K562 (cell line): Measurements from ENCODE around the gene AIRE. TPM values are rescaled to one million over a fixed set of nuclear protein-coding genes. Genes with fewer than 3 reads are reported as not detected.

Experiments used
- CHD1 ChIP-seq: fragments of 200-600 bp; sonication (generic); IDR thresholded peaks from one replicate; pipeline ENCODE4 v1.6.1; 2012; ENCODE audit warnings: mild to moderate bottlenecking, moderate library complexity, low read length, inconsistent platforms
- PHF20 ChIP-seq: fragments of 450-650 bp; IDR thresholded peaks from 2 replicates; pipeline ENCODE4 v1.6.1; 2018; ENCODE audit not compliant: partially characterized antibody
- U2AF1 ChIP-seq: fragments of 200-400 bp; formaldehyde crosslinking; optimal IDR thresholded peaks from 2 replicates; pipeline ENCODE3; 2017; ENCODE audit warnings: mild to moderate bottlenecking, low read depth, low read length, moderate library complexity
- YY1 ChIP-seq, 3 experiments: IDR thresholded peaks; 2 replicates each; pipeline ENCODE4 v1.6.1; 2011; ENCODE audit warnings: low read length in 2 of 3, mild to moderate bottlenecking in 2 of 3, moderate library complexity in 2 of 3, borderline replicate concordance in 1 of 3, control low read depth in 1 of 3, low read depth in 1 of 3; ENCODE audit not compliant: insufficient read depth in 3 of 3, insufficient replicate concordance in 2 of 3, control insufficient read depth in 1 of 3, insufficient read length in 1 of 3; ENCODE audit errors: extremely low read depth in 1 of 3
- polyA plus RNA-seq, 8 experiments: library from polyadenylated mRNA; depleted of rRNA in 4 of 8; stranded (reverse) in 5 of 8; unstranded in 3 of 8; fragments of >200 nt; fragmentation: Nextera tagmentation in 2 of 8; fragmentation: Illumina TruSeq in 1 of 8; extraction: Ambion mirVana in 2 of 8; extraction: Trizol in 1 of 8; gene quantifications; 2 replicates each; pipeline versions ENCODE4 v1.2.1 to v1.2.3, GENCODE V29; 2011 to 2014; ENCODE audit warnings: inconsistent platforms in 1 of 8, missing spikeins in 1 of 8
- total RNA-seq, 7 experiments: library from RNA; depleted of rRNA in 6 of 7; stranded (reverse); fragments of >200 nt in 6 of 7; fragmentation: Illumina TruSeq in 2 of 7; extraction: Trizol in 2 of 7; gene quantifications; 2 replicates each; pipeline versions ENCODE4 v1.2.1 to v1.2.3, GENCODE V29; 2011 to 2021; ENCODE audit warnings: low replicate concordance in 1 of 7
- TF ChIP-seq, protein P1 (sequence below): IDR thresholded peaks from 2 replicates; pipeline ENCODE4 v1.6.1; 2016; ENCODE audit warnings: missing genetic modification characterization, missing compliant biosample characterization
- TF ChIP-seq, protein P2 (sequence below): fragments of 450-650 bp; formaldehyde crosslinking; IDR thresholded peaks from 2 replicates; pipeline ENCODE4 v1.4.0; 2022; ENCODE audit warnings: missing genetic modification characterization
- TF ChIP-seq, protein P3 (sequence below): IDR thresholded peaks from 2 replicates; pipeline ENCODE4 v1.6.1; 2014; ENCODE audit warnings: antibody characterized with exemption
- TF ChIP-seq, protein P4 (sequence below), 2 experiments: IDR thresholded peaks; 2 replicates each; pipeline ENCODE4 v1.6.1; 2011; ENCODE audit warnings: borderline replicate concordance in 1 of 2, control low read depth in 1 of 2, low read depth in 1 of 2, low read length in 1 of 2, mild to moderate bottlenecking in 1 of 2, mixed read lengths in 1 of 2, moderate library complexity in 1 of 2; ENCODE audit not compliant: insufficient read depth in 1 of 2, insufficient read length in 1 of 2, poor library complexity in 1 of 2, severe bottlenecking in 1 of 2; ENCODE audit errors: extremely low read depth in 1 of 2
- TF ChIP-seq, protein P5 (sequence below): fragments of 250-450 bp; sonication (Bioruptor Pico); IDR thresholded peaks from 2 replicates; pipeline ENCODE4 v1.8.0; 2021; ENCODE audit warnings: moderate library complexity, mild to moderate bottlenecking, inconsistent platforms
- TF ChIP-seq, protein P6 (sequence below): fragments of 200-800 bp; sonication (Bioruptor generic); IDR thresholded peaks from 2 replicates; pipeline ENCODE4 v1.6.1; 2017; ENCODE audit warnings: missing genetic modification characterization, missing compliant biosample characterization
- TF ChIP-seq, protein P7 (sequence below): fragments of 250-450 bp; sonication (Bioruptor Pico); IDR thresholded peaks from 2 replicates; pipeline ENCODE4 v1.9.0; 2021; ENCODE audit warnings: mild to moderate bottlenecking, inconsistent platforms
- TF ChIP-seq, protein P8 (sequence below): fragments of 450-650 bp; IDR thresholded peaks from 2 replicates; pipeline ENCODE4 v1.6.1; 2014; ENCODE audit warnings: low read depth, mild to moderate bottlenecking, moderate library complexity, borderline replicate concordance

AIRE gene
- total and polyA plus RNA-seq, 9 of the 15 experiments (the other 6 are each of a cell fraction or from before 2014, with no cell fraction given) = 0.01 TPM; not detected in 8

DNA sequence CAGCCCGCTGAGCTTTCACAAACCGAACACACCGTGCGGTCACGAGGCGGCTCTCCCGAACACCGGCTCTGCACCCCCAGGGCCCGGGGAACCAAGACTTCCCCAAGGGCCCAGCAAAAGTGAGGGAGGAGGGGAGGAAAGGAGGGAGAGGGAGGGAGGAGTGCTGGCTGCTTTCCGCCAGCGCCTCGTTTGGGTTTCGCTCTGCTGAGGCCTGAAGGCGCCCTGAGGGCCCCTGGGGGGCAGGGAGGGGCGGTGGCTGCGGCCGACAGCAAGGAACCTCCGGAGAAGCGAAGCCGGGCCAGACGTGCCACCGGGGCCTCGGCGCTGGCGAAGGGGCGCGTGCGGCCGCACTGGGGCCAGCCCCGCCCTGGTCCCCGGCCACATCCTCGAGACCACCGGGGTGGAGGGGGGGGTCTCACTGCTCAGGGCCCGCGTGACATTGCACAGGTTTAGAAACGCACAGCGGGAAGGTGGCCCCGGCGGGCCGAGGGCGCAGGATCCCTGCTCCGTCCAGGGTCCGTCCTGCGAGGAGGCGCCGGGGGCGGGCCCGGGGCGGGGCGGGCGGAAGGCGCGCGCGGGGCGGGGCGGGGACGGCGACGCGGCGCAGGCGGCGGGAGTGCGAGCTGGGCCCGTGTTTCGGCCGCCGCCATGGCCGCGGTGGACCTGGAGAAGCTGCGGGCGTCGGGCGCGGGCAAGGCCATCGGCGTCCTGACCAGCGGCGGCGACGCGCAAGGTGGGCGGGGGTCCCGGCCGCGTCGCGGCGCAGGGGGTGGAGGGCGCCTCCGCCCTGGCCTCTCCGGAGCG, 14.0 kb downstream of the AIRE start, which contains the start of gene PFKL (continued):
- TF ChIP-seq, protein P1, sequence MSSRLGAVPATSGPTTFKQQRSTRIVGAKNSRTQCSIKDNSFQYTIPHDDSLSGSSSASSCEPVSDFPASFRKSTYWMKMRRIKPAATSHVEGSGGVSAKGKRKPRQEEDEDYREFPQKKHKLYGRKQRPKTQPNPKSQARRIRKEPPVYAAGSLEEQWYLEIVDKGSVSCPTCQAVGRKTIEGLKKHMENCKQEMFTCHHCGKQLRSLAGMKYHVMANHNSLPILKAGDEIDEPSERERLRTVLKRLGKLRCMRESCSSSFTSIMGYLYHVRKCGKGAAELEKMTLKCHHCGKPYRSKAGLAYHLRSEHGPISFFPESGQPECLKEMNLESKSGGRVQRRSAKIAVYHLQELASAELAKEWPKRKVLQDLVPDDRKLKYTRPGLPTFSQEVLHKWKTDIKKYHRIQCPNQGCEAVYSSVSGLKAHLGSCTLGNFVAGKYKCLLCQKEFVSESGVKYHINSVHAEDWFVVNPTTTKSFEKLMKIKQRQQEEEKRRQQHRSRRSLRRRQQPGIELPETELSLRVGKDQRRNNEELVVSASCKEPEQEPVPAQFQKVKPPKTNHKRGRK (tag) = no peak
- TF ChIP-seq, protein P2, sequence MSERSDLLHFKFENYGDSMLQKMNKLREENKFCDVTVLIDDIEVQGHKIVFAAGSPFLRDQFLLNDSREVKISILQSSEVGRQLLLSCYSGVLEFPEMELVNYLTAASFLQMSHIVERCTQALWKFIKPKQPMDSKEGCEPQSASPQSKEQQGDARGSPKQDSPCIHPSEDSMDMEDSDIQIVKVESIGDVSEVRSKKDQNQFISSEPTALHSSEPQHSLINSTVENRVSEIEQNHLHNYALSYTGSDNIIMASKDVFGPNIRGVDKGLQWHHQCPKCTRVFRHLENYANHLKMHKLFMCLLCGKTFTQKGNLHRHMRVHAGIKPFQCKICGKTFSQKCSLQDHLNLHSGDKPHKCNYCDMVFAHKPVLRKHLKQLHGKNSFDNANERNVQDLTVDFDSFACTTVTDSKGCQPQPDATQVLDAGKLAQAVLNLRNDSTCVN (CRISPR knock-in tag) = 0 out of 2 replicates have a peak, but pooled peaks have one; percentile 19
- TF ChIP-seq PHF20 = peak; percentile 76
- peak; percentile 22 to 89 (median 82) for TF ChIP-seq YY1 (IDR thresholded peaks at IDR 0.05; ENCODE audit: borderline replicate concordance in 1 of 3, control insufficient read depth in 1 of 3, extremely low read depth in 1 of 3, insufficient read depth in 3 of 3, insufficient read length in 1 of 3, insufficient replicate concordance in 2 of 3, low read depth in 1 of 3, low read length in 2 of 3)
- TF ChIP-seq, protein P3, sequence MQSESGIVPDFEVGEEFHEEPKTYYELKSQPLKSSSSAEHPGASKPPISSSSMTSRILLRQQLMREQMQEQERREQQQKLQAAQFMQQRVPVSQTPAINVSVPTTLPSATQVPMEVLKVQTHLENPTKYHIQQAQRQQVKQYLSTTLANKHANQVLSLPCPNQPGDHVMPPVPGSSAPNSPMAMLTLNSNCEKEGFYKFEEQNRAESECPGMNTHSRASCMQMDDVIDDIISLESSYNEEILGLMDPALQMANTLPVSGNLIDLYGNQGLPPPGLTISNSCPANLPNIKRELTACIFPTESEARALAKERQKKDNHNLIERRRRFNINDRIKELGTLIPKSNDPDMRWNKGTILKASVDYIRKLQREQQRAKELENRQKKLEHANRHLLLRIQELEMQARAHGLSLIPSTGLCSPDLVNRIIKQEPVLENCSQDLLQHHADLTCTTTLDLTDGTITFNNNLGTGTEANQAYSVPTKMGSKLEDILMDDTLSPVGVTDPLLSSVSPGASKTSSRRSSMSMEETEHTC = 0 out of 2 replicates have a peak, but pooled peaks have one; percentile 3
- TF ChIP-seq, protein P4, sequence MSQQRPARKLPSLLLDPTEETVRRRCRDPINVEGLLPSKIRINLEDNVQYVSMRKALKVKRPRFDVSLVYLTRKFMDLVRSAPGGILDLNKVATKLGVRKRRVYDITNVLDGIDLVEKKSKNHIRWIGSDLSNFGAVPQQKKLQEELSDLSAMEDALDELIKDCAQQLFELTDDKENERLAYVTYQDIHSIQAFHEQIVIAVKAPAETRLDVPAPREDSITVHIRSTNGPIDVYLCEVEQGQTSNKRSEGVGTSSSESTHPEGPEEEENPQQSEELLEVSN (IDR thresholded peaks at IDR 0.05; ENCODE audit: borderline replicate concordance in 1 of 2, extremely low read depth in 1 of 2, insufficient read depth in 1 of 2, insufficient read length in 1 of 2, low read depth in 1 of 2, low read length in 1 of 2, poor library complexity in 1 of 2, severe bottlenecking in 1 of 2) = peak; percentile 53 to 73
- TF ChIP-seq, protein P5, sequence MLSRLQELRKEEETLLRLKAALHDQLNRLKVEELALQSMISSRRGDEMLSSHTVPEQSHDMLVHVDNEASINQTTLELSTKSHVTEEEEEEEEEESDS (CRISPR knock-in tag) = no peak
- TF ChIP-seq CHD1 = peak; percentile 34
- peak; percentile 32 for TF ChIP-seq U2AF1
- TF ChIP-seq, protein P6, sequence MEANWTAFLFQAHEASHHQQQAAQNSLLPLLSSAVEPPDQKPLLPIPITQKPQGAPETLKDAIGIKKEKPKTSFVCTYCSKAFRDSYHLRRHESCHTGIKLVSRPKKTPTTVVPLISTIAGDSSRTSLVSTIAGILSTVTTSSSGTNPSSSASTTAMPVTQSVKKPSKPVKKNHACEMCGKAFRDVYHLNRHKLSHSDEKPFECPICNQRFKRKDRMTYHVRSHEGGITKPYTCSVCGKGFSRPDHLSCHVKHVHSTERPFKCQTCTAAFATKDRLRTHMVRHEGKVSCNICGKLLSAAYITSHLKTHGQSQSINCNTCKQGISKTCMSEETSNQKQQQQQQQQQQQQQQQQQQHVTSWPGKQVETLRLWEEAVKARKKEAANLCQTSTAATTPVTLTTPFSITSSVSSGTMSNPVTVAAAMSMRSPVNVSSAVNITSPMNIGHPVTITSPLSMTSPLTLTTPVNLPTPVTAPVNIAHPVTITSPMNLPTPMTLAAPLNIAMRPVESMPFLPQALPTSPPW = peak; percentile 50
- TF ChIP-seq, protein P7, sequence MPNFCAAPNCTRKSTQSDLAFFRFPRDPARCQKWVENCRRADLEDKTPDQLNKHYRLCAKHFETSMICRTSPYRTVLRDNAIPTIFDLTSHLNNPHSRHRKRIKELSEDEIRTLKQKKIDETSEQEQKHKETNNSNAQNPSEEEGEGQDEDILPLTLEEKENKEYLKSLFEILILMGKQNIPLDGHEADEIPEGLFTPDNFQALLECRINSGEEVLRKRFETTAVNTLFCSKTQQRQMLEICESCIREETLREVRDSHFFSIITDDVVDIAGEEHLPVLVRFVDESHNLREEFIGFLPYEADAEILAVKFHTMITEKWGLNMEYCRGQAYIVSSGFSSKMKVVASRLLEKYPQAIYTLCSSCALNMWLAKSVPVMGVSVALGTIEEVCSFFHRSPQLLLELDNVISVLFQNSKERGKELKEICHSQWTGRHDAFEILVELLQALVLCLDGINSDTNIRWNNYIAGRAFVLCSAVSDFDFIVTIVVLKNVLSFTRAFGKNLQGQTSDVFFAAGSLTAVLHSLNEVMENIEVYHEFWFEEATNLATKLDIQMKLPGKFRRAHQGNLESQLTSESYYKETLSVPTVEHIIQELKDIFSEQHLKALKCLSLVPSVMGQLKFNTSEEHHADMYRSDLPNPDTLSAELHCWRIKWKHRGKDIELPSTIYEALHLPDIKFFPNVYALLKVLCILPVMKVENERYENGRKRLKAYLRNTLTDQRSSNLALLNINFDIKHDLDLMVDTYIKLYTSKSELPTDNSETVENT (CRISPR knock-in tag) = peak; percentile 46; the same call in 1 of the 2 replicates
- TF ChIP-seq, protein P8, sequence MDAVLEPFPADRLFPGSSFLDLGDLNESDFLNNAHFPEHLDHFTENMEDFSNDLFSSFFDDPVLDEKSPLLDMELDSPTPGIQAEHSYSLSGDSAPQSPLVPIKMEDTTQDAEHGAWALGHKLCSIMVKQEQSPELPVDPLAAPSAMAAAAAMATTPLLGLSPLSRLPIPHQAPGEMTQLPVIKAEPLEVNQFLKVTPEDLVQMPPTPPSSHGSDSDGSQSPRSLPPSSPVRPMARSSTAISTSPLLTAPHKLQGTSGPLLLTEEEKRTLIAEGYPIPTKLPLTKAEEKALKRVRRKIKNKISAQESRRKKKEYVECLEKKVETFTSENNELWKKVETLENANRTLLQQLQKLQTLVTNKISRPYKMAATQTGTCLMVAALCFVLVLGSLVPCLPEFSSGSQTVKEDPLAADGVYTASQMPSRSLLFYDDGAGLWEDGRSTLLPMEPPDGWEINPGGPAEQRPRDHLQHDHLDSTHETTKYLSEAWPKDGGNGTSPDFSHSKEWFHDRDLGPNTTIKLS = peak; percentile 50; the same call in 1 of the 2 replicates
